ENCODE results near the gene AGAP1. TPM values are rescaled to one million over a fixed set of nuclear protein-coding genes. Genes with fewer than 3 reads are reported as not detected.

The AGAP1 gene
- total and polyA plus RNA-seq, 4 donors = 2.0 to 8.5 (median 5.4) TPM

- no peak for DNase-seq (ENCODE audit: low spot score)
- Histone ChIP-seq H3K9me3 (ENCODE audit: control insufficient read depth in 4 of 4, low read length in 3 of 4) (no peaks in the 10 kb centered on the region), H3K9ac (ENCODE audit: low read depth in 1 of 2, low read length in 2 of 2) (no peak overlapping the region), H3K36me3 (ENCODE audit: control insufficient read depth in 4 of 4, insufficient read depth in 3 of 4, low read depth in 1 of 4, low read length in 3 of 4) (no peaks in the 10 kb centered on the region), H3K27me3 (ENCODE audit: control insufficient read depth in 4 of 4, insufficient read depth in 4 of 4, low read length in 3 of 4) (no peaks in the 10 kb centered on the region), H3K27ac (ENCODE audit: low read depth in 1 of 2, low read length in 2 of 2) (no peak overlapping the region), H3K4me3 (ENCODE audit: low read depth in 1 of 3, low read length in 3 of 3) (no peak overlapping the region), H3K4me1 (ENCODE audit: control insufficient read depth in 4 of 4, insufficient read depth in 4 of 4, low read length in 3 of 4) (no peaks in the 10 kb centered on the region)
- WGBS = 90% methylated on average over 3 of the region's 3 CpGs
- TF ChIP-seq FOXA1 (IDR thresholded peaks at IDR 0.05) = no peak
- no peak for TF ChIP-seq FOXA2 (IDR thresholded peaks at IDR 0.05)
- TF ChIP-seq ATF3 (IDR thresholded peaks at IDR 0.05) = no peak
- TF ChIP-seq ZBTB33 (IDR thresholded peaks at IDR 0.05) = no peak
- TF ChIP-seq CTCF (IDR thresholded peaks at IDR 0.05; ENCODE audit: low read depth, low read length, missing input control) = no peak
- TF ChIP-seq HNF4G (IDR thresholded peaks at IDR 0.05) = no peak
- no peak for TF ChIP-seq EGR1 (IDR thresholded peaks at IDR 0.05; ENCODE audit: low read depth in 2 of 2)
- no peak for TF ChIP-seq TAF1 (conservative IDR thresholded peaks at IDR 0.05)
- TF ChIP-seq REST (IDR thresholded peaks at IDR 0.05) = no peak
Observed at GRCh38 chr2:235733761-235734160, 239.9 kb downstream of the AGAP1 start.

- no peak overlapping the region for H3K27ac ChIP-seq (ENCODE audit: low read depth in 1 of 2, low read length in 2 of 2)
- WGBS = 95% methylated on average over 7 of the region's 7 CpGs
- TF ChIP-seq JUND (IDR thresholded peaks at IDR 0.05) (no peak), RXRA (IDR thresholded peaks at IDR 0.05) (no peak), HNF4A (conservative IDR thresholded peaks at IDR 0.05) (no peak), ZBTB33 (IDR thresholded peaks at IDR 0.05) (no peak), RAD21 (IDR thresholded peaks at IDR 0.05) (no peak), YY1 (IDR thresholded peaks at IDR 0.05) (no peak), HNF4G (IDR thresholded peaks at IDR 0.05) (no peak), MAX (IDR thresholded peaks at IDR 0.05) (no peak), EGR1 (IDR thresholded peaks at IDR 0.05; ENCODE audit: low read depth in 2 of 2) (no peak), ATF3 (IDR thresholded peaks at IDR 0.05) (no peak), TAF1 (conservative IDR thresholded peaks at IDR 0.05) (no peak), CTCF (IDR thresholded peaks at IDR 0.05; ENCODE audit: low read depth, low read length, missing input control) (no peak), SP1 (IDR thresholded peaks at IDR 0.05) (no peak), GABPA (IDR thresholded peaks at IDR 0.05 in 1 of 2, conservative IDR thresholded peaks at IDR 0.05 in 1 of 2) (no peak)
Observed at GRCh38 chr2:235734168-235734567, 240.3 kb downstream of the AGAP1 start.

More at GRCh38 chr2:235734168-235734567, 240.3 kb downstream of the AGAP1 start:
- Histone ChIP-seq H3K9ac (ENCODE audit: low read depth in 1 of 2, low read length in 2 of 2) (no peak overlapping the region), H3K9me3 (ENCODE audit: control insufficient read depth in 4 of 4, low read length in 3 of 4) (no peaks in the 10 kb centered on the region), H3K4me1 (ENCODE audit: control insufficient read depth in 4 of 4, insufficient read depth in 4 of 4, low read length in 3 of 4) (no peaks in the 10 kb centered on the region), H3K36me3 (ENCODE audit: control insufficient read depth in 4 of 4, insufficient read depth in 3 of 4, low read depth in 1 of 4, low read length in 3 of 4) (no peaks in the 10 kb centered on the region), H3K4me3 (ENCODE audit: low read depth in 1 of 3, low read length in 3 of 3) (no peak overlapping the region), H3K27me3 (ENCODE audit: control insufficient read depth in 4 of 4, insufficient read depth in 4 of 4, low read length in 3 of 4) (no peaks in the 10 kb centered on the region)
- no peak for DNase-seq (ENCODE audit: low spot score)

Data from liver (tissue), 9 donors.